NCI-H2107 treated with DMSO at 0.1 percent for 48 hours (cell line): ENCODE data around the gene VPS45.

Experiments
- DNase-seq: peaks from one replicate; lab custom pipeline; 2025; ENCODE audit not compliant: unreplicated experiment; lab: John Stamatoyannopoulos, UW

Gene VPS45

DNA sequence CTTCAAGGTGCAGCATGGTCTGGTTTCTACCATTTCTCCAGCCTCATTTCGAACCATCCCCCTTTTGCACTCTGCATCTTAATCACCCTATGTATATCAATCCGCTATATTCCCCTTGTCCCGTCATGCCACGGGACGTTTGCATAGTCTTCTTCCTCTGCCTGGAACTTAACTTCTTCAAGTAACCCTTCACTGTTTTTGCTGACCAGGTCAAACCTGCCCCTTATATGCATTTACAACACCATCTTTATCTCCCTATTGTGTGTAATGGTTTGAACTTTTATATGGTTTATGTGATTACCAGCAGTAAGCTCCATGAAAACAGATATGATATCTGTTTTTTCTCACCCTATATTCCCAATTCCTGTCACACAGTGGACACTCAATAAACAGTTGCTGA is 2.3 kb downstream of the VPS45 start:
- DNase-seq, result no peak

DNA sequence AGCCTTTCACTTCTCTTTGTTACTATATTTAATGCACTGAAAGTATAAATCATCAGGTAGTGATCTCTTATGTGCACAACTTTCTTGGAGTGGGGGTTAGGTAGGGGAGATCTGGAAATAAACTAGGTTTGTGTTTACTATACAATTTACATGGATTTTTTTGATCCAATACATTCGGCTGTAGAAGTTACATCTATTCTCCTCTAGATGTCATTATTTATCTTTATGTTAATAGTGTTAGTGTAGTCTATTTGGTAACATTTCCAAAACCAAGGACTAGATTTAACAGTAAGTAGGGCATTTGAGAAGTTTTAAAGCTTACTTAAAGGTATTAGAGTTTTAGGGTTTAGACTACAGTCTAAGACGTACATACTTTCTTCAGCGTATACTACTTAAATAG is 5.4 kb downstream of the VPS45 start:
- peak; percentile 45 for DNase-seq

GRCh38 chr1:150073516-150073915 is 5.9 kb downstream of the VPS45 start:
- no peak for DNase-seq

DNA sequence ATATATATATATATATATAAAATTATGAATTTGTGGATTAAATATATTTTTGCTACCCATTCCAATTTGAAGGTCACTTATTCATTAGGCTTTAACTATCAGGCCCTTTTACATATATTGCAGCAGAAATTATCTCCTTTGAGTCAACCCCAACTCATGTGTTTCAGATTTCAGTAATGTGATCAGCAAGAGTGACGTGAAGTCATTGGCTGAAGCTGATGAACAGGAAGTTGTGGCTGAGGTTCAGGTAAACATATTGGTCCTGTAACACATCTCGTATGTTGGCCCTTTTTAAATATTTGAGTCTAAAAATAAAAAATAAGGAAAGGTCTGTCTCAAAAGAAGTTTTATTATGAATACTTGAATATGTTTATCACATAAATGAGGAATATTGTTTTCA is 8.5 kb downstream of the VPS45 start:
- peak; percentile 8 for DNase-seq

GRCh38 chr1:150076985-150077384 is 9.4 kb downstream of the VPS45 start:
- DNase-seq, result no peak

GRCh38 chr1:150080784-150081183 is 13.2 kb downstream of the VPS45 start:
- no peak for DNase-seq

DNA sequence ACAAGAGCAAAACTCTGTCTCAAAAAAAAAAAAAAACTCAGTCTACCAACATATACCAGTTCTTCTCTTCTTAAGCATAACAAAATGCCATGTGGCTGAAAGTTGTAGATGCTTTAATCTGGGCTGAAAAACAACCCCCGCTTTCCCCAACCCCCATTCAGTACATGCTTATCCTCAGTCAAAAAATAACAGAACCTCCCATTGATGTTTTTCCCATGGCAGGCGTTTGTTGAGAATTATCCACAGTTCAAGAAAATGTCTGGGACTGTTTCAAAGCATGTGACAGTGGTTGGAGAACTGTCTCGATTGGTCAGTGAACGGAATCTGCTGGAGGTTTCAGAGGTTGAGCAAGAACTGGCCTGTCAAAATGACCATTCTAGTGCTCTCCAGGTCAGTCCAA is 14.9 kb downstream of the VPS45 start:
- DNase-seq, result no peak

DNA sequence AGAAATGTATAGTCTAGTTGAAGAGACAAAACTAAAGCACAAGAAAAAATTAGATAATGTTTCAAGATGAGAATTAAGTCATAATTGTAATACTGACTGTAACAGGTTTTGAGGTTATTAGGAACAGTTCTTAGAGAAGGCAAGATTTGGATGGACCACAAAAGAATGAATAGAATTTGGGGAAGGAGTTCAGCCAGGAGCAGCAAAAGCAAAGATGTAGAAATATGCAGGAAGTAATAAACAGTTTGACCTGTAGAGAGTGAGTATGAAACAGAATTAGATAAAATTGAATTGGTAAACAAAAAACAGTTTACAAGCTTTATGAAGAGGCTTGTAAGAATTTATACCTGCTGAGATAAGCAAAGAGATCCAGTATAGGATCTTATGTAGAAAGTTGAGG is 16.3 kb downstream of the VPS45 start:
- no peak for DNase-seq

DNA sequence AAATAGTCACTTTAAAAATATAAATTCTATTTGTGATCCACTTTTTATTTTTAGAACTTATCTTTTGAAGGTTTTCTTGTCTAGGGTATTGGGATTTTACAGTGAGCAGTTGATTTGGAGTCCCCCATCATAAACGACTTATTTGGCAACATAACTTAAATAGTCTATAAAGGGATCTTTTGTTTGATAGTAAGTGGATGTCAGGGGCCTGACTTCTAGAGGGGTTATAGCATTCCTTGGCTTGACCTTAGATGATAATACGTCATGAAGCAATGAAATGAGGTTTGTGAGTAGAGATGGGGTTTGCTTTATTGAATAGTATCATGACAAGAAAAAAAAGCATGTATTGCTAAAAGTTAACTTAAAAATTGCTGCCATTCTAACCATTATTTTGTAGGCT is 17.8 kb downstream of the VPS45 start:
- DNase-seq, result no peak

DNA sequence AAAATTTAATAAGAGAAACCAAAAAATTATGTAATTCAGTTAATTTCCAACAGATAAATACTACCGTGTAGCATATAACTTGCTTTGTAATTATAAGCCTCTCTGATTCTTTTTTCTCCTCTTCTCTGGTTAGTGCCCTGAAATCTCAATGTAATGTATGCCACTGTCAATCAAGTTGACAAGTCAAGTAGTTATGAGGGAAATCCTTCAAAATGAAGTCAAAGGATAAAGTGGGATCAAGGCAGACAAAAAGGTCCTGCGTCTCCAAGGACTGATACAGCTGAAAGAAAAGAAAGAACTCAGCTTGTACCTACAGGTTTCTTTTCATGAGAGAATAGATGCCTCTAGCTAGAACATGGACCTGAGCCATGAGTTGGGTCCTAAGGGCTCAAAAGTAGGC is 19.8 kb downstream of the VPS45 start:
- DNase-seq, result no peak

DNA sequence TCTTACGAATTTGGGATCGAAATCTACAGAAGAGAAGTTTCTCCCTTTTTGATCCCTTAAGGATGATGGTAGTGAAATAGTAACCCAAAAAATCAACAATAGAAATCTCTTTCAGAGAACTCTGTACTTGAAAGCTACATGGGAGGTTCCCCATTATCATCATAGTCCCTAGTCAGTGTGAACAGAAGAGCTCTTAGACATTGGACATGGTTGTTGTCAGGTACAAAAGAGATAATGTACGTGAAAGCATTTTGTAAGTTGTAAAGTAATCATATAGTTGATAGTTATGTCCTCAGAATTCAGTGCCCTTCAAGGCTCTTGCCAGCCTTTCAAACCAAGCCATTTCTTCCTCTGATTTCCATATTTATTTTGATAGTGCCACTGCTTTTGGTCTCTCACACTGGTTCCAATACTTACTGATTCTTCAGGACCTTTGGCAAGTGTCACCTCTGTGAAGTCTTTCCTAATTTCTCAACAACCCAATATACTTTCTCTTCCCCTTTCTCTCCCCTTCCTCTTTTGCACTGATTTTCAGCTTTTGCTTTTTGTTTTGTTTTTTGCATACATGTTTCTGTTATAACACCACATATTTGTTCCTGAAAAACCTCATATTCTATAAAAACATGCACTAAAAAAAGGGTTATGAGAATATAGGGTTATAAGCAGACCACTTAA is 22.4 kb downstream of the VPS45 start:
- DNase-seq, result no peak

DNA sequence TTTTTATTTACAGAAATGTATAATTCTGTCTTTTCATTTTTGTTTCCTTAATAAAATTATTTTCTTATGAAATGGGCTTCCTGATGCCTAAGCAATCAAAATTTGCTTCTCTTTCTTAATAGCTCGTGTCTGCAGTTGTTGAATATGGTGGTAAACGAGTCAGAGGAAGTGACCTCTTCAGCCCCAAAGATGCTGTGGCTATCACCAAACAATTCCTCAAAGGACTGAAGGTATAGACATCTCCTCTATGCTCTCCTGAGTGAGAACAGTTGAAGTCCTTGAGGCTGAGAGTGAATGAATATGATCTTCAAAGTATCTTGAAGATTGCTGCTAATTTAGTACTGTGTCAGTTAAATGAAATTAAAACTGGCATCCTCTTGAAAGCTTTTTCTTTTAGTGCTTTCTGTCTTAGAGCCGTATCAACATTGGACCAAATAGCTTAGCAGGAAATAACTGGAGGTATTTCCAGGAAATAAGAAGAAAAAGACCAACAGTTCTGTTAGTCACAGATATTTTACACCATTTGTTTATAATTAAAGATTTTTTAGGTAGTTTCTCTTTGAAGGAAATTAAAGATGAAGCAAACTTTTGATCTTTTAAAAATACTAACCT is 24.7 kb downstream of the VPS45 start:
- DNase-seq, result no peak

DNA sequence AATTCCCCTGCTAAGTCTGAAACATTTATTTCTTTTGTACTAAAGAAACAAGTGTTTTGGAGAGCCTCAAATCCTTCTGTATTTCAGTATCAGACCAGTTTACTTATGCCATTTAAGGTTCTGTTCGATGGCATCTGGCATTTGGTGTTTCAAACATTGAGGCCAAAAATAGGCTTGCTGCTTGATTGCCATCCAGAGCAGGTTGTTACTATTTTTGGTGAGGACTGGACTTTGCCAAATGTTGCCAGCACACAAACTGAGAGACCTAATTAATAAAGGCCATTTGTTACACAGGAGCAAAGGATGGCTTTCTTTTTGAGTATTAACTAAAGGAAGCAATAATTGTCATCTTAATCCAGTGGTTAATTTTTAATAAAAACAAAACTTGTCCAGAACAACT is 26.2 kb downstream of the VPS45 start:
- no peak for DNase-seq

DNA sequence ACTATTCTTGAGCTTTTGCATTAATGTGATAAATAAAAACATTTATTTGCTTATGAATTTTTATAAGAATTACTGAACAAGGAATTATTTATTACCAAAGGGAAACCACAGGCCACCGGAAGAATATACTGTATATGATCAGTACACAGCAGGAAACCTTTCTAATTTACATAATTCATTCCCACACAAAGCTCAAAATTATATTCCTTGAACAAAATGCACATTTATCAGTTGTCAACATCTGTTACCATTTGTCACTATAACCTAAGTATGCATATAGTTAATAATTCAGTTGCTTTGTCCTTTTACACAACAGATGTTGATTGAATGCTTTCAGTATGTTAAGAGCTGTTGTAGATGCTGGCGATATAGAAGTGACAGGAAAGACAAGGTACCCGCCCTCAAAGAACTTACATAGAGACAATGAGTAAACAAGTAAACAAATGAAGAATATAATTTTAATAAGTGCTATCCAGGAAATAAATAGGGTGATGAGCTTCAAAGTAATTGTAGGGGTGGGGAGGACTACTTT is 27.2 kb downstream of the VPS45 start:
- no peak for DNase-seq

GRCh38 chr1:150102986-150103385 is 35.4 kb downstream of the VPS45 start:
- no peak for DNase-seq

DNA sequence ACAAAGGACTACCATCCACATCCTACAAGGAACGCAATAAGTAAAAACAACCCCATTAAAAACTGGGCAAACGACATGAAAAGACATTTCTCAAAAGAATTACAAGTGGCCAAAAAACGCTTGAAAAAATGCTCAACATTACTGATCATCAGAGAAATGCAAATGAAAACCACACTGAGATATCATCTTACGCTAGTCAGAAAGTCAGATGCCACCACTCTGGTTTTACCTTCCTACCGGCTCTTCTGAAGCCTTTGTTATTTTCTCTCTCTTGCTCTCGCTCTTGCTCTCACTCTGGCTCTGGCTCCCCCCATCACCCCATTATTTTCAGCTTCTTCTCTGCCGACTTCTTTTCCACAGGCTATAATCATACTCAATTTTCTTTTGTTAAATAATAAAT is 38.8 kb downstream of the VPS45 start:
- DNase-seq, result no peak

DNA sequence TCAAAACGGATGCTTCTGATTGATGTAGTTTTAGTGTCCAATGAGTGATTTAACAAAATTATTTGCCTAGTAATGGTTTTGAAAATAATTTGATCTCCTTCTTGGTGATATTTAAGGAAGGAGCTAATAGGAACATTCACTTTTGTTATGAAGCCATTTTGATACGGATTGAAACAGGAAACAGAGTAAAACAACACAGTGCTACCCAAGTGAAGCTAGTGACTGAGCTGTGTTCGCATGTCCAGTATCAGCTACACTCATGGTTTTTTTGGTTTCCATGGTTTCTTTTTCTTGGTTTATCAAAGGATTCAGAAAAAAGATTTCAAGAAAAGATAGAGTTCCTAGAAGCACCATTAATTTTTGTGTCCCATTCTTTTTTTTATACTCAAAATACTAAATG is 42.0 kb downstream of the VPS45 start:
- DNase-seq, result no peak

DNA sequence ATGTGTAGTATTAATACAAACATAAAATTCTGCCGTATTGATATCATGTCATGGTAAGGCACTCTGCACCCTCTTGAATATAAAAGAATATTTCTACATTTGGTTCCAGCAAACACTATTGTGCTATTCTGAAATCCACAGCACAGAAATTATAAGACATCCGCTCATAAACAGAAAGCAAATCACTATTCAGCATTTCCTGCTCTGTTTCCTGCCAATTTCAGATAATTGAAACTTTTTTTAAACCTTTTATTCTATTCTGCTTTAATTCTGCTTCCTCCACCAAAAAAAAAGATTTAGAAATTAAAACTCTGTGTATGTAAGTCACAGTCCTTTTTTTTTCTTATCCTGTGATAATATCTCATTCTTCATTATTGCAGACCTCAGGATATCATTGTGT is 42.5 kb downstream of the VPS45 start:
- no peak for DNase-seq

DNA sequence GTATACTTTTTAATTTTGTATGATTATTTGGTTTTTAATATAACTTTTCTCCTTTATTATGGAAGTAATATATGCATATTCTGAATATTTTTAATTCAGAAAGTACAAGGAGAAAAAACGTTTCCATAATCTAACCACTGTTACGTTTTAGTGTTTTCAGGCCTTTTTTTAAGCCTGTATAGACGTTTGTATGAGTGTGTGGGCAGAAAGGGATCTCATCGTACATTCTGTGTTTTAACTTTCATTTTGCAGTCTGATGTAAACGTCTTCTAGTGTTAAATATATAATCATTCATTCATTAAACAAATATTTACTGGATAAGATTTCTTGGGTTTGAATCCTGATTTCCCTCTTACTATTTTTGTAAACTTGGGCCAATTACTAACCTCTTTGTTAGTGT is 44.1 kb downstream of the VPS45 start:
- DNase-seq, result no peak

GRCh38 chr1:150115121-150115520 is 47.5 kb downstream of the VPS45 start:
- no peak for DNase-seq

DNA sequence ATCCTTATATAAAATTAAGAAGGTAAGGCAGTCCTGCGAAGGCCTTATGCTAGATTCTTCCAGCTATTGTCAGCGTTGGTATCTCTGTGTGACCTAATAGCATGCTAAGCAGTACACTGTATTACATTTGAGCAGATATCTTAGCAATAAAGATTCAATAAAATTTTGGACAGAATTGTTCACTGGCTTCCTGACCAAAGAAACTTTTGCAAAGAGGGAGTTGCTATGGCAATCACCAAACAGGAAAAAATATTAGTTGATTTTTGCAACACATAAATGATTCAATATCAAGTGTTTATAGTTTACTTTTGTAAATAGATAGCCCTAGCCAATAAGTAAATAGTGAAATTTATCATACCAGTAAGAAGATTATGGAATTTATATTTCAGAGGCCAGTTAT is 51.1 kb downstream of the VPS45 start:
- DNase-seq, result no peak

GRCh38 chr1:150121236-150121862 is 53.8 kb downstream of the VPS45 start:
- no peak for DNase-seq
